HT-29 (cell line): ENCODE results near the gene MX1. TPM values are rescaled to one million over a fixed set of nuclear protein-coding genes. Genes with fewer than 3 reads are reported as not detected.

Experiments
- DNase-seq: peaks from one replicate; pipeline ENCODE4 v3.0.0-alpha.2; 2015; ENCODE audit warnings: low spot score
- total RNA-seq: library from RNA; depleted of rRNA; stranded (reverse); fragments of >200 nt; shearing (Covaris generic); gene quantifications from 2 replicates; pipeline ENCODE4 v1.2.3, GENCODE V29; 2014; rRNA removed

Gene MX1
- total RNA-seq, 1 experiment from 2014 or later: 30.6 TPM

DNA sequence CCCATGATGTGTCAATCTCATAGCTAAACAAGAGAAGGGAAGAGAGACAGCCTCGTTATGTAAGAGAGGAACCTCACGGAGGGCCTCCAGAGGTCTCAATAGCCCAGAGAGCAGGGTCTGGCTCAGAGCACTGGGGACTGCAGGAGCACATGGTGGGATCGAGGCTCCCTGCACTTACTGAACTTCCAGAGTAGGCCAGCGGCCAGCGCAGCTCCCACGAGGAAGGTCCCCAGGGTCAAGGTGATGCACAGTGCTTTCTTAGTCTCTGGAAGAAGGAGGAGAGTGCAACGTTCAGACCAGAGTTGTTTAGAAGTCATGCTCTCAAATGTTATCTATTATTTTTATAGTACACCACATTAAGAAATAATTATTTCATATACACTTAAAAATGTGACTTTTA lies 63.3 kb downstream of the MX1 start:
- no peak for DNase-seq

DNA sequence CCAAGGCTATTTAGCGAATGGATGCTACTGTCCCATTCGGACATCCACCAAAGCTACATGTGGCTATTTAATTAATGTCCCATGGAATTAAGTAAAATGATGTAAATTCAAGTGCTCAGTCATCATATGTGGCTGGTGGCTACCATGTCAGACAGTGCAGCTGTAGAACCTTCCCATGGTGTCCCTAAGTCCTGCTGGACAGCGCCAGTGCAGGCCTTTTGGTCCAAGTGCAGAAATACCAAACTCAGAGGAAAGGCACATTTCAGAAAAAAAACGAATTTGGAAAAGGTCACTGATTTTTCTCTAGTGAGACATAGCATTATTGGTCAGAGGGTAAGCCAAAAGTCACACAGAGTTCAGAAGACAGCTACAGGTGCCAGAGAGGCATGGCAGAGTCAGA lies 64.3 kb downstream of the MX1 start:
- DNase-seq: no peak

DNA sequence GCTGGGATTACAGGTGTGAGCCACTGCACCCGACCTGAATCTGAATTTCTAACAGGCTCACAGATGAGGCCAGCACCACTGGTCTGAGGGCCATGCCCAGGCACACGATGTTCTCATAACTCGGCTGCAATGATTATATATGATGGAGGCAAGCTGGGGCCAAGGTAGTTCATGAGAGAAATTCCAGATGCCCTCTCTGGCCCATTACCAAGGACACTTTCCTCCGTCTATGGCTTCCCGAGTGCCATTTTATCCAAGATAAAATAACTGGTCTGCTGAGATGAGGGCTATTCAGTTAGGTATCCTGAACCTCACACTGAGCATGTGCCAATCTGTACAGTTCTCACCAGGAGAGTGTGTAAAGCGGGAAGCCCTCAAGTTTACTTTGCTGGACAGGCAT lies 65.4 kb downstream of the MX1 start:
- DNase-seq: no peak

DNA sequence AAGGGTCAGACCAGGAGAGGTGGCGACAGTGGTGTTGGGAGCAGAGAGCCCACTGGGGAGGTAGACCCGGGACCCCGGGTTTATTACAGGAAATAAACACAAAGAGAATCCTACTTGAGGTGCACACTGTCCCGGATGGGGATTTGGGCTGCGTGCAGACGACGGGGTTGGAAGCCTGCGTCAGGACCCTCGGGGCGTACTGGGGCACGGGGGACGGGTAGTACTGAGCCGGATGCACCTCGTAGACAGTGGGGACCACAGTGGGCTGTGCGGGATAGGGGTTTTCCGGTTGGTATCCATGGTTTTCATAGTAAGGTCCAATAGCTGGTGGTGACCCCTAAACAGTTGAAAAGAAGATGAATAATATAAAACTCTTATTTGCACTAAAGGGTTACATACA lies 68.2 kb downstream of the MX1 start:
- DNase-seq: no peak

DNA sequence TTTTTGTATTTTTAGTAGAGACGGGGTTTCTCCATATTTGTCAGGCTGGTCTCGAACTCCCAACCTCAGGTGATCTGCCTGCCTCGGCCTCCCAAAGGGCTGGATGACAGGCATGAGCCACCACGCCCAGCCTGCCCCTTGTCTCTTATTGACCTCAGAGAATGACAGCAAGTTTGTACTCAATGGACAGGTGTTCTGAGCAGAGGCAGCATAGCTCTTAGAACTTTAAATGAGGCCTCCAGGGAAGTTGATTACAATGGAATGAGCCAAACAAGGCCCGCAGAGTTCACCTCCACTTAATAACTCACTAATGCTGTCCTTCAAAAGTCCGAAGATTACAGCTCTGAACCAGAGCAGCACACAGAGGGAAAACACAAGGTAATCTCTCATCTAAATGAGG lies 71.0 kb downstream of the MX1 start:
- DNase-seq: no peak

DNA sequence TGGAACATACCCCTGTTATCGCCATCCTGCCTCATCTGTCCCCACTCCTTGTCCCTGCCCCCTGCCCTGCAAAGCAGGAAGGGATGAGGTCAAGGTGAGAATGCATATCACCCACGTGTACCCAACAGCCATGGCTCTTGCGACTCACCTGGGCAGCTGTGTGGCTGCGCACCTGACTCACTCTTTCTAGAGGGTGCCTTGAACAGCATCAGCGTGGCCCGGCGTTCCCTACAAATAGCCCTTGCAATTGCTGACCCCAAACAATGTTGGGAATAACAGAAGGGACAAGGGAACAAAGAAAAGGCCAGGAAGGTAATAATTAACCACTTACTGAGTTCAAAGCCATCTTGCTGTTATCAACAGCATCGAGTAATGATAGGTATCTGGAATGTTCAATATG lies 71.7 kb downstream of the MX1 start:
- no peak for DNase-seq

DNA sequence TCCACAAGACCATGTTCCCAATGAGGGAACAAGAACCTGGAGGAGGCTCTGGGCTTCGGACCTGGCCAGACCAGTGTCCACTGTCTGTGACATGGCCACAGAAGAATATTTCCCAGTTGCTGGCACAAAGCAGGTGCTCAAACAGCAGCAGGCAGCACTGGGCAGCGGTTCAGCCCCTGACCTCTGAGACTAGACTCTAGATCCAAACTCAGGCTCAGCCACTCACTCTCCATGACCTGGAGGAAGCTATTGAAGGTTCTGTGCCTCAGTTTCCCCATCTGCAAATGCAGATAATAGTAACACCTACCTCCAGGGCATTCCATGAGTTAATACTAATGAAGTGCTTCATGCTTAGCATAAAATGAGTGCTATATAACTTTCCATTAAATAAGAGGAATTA lies 73.9 kb downstream of the MX1 start:
- no peak for DNase-seq

DNA sequence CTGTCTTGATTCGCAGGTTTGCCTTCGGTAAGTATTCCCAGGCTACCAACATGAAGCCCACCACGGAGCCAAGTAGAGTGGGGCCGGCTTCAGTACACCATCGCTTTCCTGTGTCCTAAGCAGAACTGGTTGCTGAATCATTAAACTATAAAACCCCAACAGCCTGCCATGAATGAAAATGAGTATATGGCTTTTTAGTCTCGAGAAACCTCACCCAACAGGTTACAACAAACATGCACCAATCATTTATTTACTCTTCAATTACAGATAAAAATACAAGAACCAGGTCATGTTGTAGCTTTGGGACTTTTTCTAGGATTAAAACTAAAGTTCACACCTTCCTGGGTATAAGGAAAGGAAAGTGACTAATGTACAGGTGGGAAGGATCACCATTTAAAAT lies 74.3 kb downstream of the MX1 start:
- no peak for DNase-seq

DNA sequence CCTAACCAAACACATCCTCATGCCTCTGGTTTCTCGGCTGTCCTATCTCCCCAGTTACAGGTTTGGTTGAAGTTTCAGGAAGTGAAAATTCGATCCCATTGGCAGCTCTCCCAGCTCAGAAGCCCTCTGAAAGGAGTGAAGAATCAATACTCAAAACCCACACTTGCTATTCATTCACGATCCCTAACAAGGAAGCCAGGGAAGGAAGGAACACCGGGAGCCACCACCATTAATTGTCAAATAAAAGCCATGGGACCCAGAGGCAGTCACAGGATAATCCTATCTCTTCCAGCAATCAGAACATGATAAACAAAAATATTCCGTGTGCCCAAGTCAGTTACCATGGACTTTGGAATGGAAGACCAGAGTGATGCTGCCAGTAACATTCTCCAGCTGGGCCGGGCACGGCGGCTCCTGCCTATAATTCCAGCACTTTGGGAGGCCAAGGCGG lies 74.9 kb downstream of the MX1 start:
- DNase-seq: peak; percentile 79

DNA sequence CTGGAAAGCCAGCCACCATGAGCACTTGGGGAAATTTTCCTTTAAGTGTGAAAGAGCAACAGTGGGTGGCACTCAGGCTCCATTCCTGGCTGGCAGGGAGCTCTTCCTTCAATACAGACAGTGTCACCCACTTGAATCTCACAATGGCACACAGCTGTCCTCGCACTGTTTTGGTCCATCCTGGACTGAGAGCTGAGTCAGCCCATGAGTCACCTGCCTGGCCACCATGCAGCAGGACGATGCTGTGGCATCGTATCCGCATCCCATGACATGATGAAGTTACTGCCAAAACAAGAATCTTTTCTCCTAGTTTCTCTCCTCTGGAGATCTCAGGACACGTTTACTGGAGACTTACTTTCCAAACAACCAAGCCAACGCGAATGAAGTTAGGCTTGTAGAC lies 75.9 kb downstream of the MX1 start:
- DNase-seq: peak; percentile 42

DNA sequence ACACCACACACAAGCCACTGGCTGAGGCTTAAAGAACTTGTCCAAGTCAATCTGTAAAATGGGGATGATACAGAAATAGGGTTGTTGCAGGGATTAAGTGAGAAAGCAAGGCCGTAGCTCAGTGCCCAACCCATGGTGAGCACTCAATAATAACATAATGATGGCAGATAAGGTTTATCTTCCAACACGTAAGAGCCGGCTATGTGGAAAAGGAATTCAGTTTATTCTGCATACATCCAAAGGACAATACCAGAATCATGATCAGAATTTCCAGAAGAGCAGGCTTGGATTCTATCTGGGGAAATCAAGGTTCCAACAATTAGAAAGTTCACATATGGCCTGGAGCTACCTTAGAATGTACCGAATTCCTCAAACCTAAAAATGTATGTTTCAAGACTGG lies 77.3 kb downstream of the MX1 start:
- DNase-seq: no peak

DNA sequence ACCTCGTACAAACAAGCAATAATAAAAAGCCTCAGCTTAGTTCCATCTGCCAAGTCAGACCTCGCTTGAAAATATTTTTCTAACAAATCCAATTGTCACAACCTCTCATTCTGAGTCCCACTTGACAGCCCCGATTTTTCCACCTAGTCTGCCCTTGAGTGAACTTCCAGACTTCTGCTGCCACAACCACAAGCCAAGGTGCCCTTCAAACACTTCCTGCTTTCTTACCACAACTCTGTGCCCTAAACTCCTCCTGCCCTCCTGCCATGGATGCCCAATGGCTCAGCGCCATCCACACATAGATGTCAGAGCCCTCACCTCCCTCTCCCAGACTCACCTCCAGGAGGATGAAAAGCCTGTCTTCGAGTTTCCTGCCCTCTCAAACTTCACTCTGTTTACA lies 78.0 kb downstream of the MX1 start:
- no peak for DNase-seq

DNA sequence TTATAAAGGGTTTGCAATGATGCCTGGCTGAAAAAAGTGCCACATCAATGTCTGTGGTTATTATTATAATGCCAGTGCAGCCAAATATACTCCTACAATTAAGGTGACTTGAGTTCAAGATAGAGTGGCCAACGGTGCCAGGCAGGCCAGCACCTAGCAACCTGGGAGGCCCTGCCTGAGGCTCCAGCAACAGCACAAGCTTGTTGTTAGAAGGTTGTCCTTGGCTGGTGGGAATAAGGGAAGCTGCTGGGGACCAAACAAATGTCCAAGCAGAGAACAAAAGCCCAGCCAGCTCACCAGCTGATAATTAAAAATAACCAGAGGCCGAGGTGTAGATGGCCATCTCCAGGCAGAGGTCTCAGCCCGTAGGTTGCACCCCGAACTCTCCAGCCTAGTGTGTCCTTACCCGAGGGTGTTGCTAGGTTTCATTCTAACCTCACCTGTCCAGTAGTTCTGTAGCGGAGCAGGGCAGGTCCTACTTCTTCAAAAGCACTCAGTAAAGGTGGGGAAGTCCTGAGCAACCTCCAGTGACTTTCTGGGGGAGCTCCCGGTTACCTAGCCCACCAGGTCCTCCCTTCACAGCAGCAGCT lies 80.1 kb downstream of the MX1 start:
- DNase-seq: no peak

DNA sequence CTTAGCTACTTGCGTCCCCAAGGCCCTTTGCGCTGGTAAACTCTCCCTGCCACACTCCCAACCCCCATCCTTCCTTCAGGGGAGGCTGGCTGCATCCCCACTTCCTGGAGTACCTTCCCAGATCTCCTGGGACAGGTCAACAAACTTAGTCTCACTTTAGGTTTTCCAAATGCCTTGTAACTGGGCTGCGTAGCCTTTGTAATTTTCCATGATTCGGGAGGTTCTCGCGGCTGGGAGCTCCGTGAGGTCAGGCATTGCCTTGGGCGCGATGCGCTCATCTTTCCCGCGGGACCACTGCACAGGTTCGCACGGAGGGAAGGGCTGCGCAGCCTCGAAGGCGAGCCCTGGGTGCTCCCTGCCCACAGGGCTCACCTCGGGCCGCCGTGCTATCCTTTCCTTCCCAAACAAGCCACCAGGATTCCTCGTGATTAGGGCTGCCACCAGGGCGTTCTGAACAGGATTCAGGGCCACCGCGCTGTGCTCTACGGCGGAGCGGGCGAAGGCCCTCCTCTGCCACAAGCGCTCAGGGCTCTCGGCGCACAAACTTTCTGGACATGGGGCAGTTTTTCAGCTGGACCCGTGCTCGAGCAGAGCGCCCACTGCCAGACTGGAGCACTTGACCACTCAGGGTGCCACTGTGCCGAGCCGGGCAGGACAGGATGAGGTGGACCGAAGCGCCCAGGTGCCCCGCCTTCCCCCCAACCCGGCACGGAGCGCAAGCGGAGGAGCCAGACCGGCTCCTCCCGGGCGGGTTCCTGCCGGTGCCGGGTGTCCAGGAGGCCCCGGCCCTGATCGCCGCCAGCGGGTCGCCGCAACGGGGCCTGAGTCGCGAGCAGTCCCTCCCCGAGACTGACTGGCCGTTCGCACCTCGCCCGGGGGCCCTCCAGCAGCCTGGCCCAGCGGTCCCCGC lies 80.8 kb downstream of the MX1 start:
- peak; percentile 58 for DNase-seq

DNA sequence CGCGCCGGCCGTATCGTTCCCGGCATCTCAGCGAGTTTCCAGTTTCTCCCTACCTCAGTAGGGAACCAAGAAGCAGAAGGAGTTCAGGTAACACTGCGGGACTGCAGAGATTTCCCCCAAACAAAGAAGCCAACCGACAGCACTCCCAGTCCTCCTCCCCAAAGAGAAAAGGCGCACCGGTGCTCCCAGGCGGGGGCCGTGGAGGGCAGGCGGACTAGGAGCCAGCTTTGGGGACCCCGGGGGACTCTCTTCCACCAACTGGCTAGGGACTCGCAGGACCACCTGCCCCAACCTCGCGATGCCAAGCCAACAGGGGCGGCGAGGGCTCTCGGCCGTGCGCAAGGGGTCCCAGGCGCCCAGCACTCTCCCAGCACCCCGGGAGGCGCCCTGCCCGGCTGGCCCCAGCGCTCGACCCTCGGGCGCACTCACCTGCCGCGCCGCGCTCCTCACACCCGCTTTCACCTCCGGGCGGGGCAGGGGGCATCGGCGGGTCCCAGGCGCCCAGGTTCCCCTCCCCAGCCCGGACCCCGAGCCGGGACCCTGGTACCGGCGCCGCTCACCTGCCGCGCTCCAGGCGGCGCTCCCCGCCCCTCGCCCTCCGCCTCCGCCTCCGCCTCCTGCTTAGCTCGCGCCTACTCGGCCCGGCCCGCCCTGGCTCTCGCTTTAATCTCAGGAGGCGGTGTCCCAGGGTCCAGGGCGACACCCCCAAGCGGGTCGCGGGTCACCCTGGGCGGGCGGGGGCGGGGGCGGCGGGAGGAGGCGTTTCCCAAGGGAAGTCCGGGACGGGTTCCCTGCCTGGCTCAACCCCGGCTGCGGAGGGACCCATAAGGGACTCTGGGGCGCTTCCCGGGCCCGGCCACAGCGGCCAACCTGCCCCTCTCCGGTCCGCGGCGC lies 81.7 kb downstream of the MX1 start, which contains the start of gene TMPRSS2:
Gene TMPRSS2 (minus strand): TSS at position 638 of the 894 bp plus-strand sequence. CDS start 10,025 bp downstream, outside the sequence.
- DNase-seq: peak; percentile 64

DNA sequence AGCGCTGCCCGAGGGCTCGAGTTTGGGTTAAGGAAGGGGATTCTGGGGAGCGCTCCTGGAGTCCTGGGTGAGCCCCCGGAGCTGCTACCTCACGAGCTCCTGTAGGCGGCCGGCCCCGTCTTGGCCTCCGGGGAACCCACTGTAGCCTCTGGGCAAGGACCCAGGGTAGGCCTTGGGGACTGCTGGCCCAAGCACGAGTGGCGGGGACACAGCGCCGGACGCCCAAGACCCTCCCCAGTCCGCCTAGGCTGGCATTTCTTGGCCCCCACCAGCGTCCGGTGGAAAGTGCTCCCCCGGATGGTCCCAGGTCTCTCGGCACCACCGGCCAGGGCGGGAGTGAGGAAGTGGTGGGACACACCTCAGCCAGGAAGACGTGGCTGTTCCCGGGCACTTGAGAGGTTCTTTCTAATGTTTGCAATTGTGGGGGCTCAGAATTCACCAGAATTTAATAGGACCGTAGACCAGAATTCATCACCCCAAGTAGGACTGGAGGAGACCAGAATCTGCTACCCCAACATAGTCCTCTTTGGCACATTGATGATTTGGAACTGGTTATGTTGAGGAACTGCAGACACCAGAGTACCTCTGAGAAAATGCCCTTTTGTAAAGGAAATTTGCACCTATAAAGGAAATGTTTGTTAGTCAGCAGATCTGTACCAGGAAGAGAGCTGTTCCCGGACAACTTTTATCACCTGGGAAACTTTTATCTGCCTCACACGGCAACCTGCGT lies 82.5 kb downstream of the MX1 start:
- DNase-seq: peak; percentile 32

Other genes starting within 250 kb of the MX1 start
- not detected in 2 replicates for gene FAM3B, start 109.4 kb upstream of the MX1 start, total RNA-seq
- gene MX2, start 64.2 kb upstream of the MX1 start, total RNA-seq: 1.9 and 3.4 TPM in 2 replicates
- gene TMPRSS2, start 81.9 kb downstream of the MX1 start, total RNA-seq: 28.4 and 34.5 TPM in 2 replicates